Nephron progenitor cell (in vitro differentiated cells): ENCODE data around the gene BMP10.

Experiments used
- DNase-seq: peaks from one replicate; pipeline ENCODE4 v3.0.0; 2021
- H3K27ac Mint-ChIP-seq: 2 replicates; pipeline ENCODE4 v1.8.0; 2021; ENCODE audit warnings: mild to moderate bottlenecking, moderate library complexity, mixed read lengths
- H3K27me3 Mint-ChIP-seq: 2 replicates; pipeline ENCODE4 v1.8.0; 2021; ENCODE audit warnings: mild to moderate bottlenecking, low read depth, mixed read lengths; ENCODE audit not compliant: poor library complexity
- H3K36me3 Mint-ChIP-seq: 2 replicates; pipeline ENCODE4 v1.8.0; 2021; ENCODE audit warnings: low read depth, mixed read lengths
- H3K4me1 Mint-ChIP-seq: 2 replicates; pipeline ENCODE4 v1.8.0; 2021; ENCODE audit warnings: mixed read lengths
- H3K4me3 Mint-ChIP-seq: 2 replicates; pipeline ENCODE4 v1.8.0; 2021; ENCODE audit warnings: mild to moderate bottlenecking, moderate library complexity, mixed read lengths
- H3K9me3 Mint-ChIP-seq: 2 replicates; pipeline ENCODE4 v1.8.0; 2021; ENCODE audit warnings: mild to moderate bottlenecking, moderate library complexity, mixed read lengths
- TF ChIP-seq, protein P1 (sequence below): fragments of 200-600 bp; sonication (generic); IDR thresholded peaks from 2 replicates; pipeline ENCODE4 v1.5.0; 2021; ENCODE audit warnings: antibody characterized with exemption

BMP10 gene

DNA sequence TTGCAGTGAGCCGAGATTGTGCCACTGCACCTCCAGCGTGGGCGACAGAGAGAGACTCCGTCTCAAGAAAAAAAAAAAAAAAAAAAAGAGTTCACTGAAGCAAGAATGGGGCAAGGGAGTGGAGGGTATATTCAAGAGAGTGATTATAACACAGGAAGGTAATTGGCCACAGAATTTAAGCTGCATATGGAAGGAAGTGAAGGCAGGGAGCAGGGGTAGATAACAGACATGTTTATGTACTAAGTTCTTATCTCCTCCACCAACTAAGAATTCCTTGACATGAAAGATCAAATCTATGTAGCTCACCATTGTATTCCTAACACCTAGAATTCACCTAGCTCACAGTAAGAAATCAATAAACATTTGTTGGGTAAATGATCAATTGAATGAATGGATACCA, 44.2 kb upstream of the BMP10 start:
- no peaks in the 10 kb centered on the region for H3K4me1 Mint-ChIP-seq
- peaks cover 4% of the 10 kb centered on the region for H3K27me3 Mint-ChIP-seq
- no peak overlapping the region for H3K4me3 Mint-ChIP-seq
- no peaks in the 10 kb centered on the region for H3K36me3 Mint-ChIP-seq
- no peak for DNase-seq
- H3K9me3 Mint-ChIP-seq = no peaks in the 10 kb centered on the region
- H3K27ac Mint-ChIP-seq = no peak overlapping the region
- TF ChIP-seq, protein P1, sequence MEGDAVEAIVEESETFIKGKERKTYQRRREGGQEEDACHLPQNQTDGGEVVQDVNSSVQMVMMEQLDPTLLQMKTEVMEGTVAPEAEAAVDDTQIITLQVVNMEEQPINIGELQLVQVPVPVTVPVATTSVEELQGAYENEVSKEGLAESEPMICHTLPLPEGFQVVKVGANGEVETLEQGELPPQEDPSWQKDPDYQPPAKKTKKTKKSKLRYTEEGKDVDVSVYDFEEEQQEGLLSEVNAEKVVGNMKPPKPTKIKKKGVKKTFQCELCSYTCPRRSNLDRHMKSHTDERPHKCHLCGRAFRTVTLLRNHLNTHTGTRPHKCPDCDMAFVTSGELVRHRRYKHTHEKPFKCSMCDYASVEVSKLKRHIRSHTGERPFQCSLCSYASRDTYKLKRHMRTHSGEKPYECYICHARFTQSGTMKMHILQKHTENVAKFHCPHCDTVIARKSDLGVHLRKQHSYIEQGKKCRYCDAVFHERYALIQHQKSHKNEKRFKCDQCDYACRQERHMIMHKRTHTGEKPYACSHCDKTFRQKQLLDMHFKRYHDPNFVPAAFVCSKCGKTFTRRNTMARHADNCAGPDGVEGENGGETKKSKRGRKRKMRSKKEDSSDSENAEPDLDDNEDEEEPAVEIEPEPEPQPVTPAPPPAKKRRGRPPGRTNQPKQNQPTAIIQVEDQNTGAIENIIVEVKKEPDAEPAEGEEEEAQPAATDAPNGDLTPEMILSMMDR = no peak

GRCh38 chr2:68913359-68913758, 42.2 kb upstream of the BMP10 start:
- TF ChIP-seq, protein P1 = no peak
- H3K36me3 Mint-ChIP-seq = no peaks in the 10 kb centered on the region

GRCh38 chr2:68912732-68913131, 41.5 kb upstream of the BMP10 start:
- no peak for DNase-seq
- peaks cover 5% of the 10 kb centered on the region for H3K27me3 Mint-ChIP-seq
- no peaks in the 10 kb centered on the region for H3K36me3 Mint-ChIP-seq
- no peak overlapping the region for H3K27ac Mint-ChIP-seq
- peaks cover 7% of the 10 kb centered on the region for H3K4me1 Mint-ChIP-seq
- H3K9me3 Mint-ChIP-seq = no peaks in the 10 kb centered on the region
- TF ChIP-seq, protein P1 = no peak
- H3K4me3 Mint-ChIP-seq = no peak overlapping the region

More at GRCh38 chr2:68913359-68913758, 42.2 kb upstream of the BMP10 start:
- Mint-ChIP-seq H3K4me3 (no peak overlapping the region), H3K27me3 (peaks cover 4% of the 10 kb centered on the region), H3K4me1 (peaks cover 5% of the 10 kb centered on the region), H3K27ac (no peak overlapping the region), H3K9me3 (no peaks in the 10 kb centered on the region)
- DNase-seq = no peak

DNA sequence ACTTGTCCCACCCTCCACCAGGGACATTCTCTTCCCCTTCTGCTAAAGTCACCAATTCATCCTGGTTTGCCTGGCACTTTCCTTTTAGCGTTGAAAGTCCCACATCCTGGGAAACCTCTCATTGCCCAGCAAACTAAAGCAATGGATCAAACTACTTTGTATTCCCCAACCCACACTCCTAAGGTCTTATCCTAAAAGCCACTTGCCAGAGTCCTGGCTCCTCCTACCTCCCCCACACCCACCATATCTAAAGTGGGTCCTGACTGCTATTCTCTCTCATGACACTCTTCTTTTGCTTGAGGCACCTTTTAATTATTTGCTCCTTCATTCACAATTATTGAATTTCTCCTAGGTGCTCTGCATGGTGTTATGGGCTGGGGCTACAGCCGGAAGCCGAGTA, 40.9 kb upstream of the BMP10 start:
- H3K4me1 Mint-ChIP-seq = peaks cover 7% of the 10 kb centered on the region
- no peaks in the 10 kb centered on the region for H3K36me3 Mint-ChIP-seq
- H3K27me3 Mint-ChIP-seq = peaks cover 8% of the 10 kb centered on the region
- no peaks in the 10 kb centered on the region for H3K9me3 Mint-ChIP-seq
- H3K27ac Mint-ChIP-seq = no peak overlapping the region
- DNase-seq = no peak
- TF ChIP-seq, protein P1 = no peak
- no peak overlapping the region for H3K4me3 Mint-ChIP-seq

DNA sequence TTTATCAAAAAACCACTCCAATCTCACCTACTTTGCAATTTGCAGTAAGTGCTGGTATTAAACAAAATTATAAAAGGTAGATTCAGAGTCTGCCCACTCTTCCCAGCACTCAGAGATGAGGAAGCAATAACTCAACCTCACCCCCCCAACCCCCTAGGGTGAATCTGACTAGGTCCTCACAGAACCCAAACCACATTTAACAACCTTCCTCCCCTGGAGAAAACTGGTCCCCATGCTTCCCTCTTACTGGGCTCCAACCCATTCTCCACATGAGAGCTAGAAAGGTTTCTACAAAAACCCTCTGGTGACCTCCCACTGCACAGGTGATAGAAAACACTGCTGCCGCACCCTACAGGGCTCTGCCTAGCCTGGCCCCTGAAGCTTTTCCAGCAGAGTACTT, 40.5 kb upstream of the BMP10 start:
- H3K4me1 Mint-ChIP-seq = peaks cover 7% of the 10 kb centered on the region
- TF ChIP-seq, protein P1 = no peak
- no peak for DNase-seq
- H3K4me3 Mint-ChIP-seq = no peak overlapping the region
- no peaks in the 10 kb centered on the region for H3K36me3 Mint-ChIP-seq
- peaks cover 8% of the 10 kb centered on the region for H3K27me3 Mint-ChIP-seq
- H3K9me3 Mint-ChIP-seq = no peaks in the 10 kb centered on the region
- H3K27ac Mint-ChIP-seq = no peak overlapping the region

DNA sequence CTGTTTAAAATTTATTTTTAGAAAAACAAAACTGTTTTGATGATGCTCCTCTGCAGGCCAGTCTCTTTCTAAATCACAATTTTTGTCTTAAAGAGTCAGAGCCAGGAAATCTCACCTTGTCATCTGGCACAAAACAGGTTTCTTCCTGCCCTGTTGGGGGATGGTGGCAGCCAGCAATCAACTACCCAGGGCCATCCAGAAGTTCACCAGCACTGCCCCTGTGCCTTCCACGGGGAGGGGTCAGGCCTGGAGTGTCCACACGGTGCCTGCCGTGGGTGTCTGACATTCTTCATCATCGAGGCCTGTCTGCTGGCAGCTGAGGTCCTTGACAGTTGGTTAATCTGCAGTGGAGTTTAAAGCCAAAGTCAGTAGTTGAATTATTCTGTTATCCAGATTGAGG, 40.0 kb upstream of the BMP10 start:
- Mint-ChIP-seq H3K27ac (no peak overlapping the region), H3K4me1 (peaks cover 7% of the 10 kb centered on the region), H3K27me3 (peaks cover 8% of the 10 kb centered on the region), H3K4me3 (no peak overlapping the region), H3K9me3 (no peaks in the 10 kb centered on the region), H3K36me3 (no peaks in the 10 kb centered on the region)
- DNase-seq = no peak
- TF ChIP-seq, protein P1 = no peak
